AG09319 (cell line): ENCODE results near the gene PIP4K2B.

ENCODE experiments used
- DNase-seq: peaks from one replicate; pipeline ENCODE4 v3.0.0-alpha.2; 2010; ENCODE audit warnings: low read depth; ENCODE audit errors: extremely low read depth
- TF ChIP-seq, protein P1 (sequence below): IDR thresholded peaks from 2 replicates; pipeline ENCODE4 v1.5.1; 2011; ENCODE audit warnings: low read depth, mild to moderate bottlenecking, inconsistent platforms, low read length, moderate library complexity

Gene PIP4K2B

DNA sequence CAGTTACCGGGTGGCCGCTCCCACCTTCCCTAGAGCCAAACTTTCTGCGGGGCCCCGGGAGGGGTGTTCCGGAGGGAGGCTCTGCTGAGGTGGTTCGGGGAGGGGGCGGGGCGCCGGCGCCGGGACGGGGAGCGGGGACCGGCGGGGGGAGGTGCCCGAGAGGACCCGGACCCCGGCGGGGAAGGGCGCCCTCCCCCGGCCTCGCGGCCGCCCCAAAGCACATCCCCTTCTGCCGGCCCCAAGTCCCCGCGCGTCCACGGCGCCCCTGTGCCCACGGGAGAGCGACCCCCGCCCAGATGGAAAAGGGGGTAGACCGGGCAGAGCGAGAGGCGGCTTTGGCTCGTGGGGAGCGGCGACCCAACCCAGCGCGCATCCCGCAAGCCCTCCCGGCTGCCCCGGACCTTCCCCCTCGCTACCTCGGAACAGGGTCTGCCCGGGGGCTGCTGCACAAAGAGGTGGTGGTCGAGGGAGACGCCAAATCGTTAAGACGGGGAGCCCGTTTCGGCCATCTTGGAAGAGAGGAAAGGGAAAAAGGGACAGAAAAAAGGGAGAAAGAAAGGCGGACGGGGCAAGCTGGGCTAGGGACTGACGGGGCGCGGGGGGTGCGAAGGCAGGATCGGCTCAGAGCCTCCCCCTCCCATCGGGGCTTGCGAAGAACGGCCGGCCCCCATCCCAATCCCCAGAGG is 51.8 kb downstream of the PIP4K2B start:
- no peak for DNase-seq

DNA sequence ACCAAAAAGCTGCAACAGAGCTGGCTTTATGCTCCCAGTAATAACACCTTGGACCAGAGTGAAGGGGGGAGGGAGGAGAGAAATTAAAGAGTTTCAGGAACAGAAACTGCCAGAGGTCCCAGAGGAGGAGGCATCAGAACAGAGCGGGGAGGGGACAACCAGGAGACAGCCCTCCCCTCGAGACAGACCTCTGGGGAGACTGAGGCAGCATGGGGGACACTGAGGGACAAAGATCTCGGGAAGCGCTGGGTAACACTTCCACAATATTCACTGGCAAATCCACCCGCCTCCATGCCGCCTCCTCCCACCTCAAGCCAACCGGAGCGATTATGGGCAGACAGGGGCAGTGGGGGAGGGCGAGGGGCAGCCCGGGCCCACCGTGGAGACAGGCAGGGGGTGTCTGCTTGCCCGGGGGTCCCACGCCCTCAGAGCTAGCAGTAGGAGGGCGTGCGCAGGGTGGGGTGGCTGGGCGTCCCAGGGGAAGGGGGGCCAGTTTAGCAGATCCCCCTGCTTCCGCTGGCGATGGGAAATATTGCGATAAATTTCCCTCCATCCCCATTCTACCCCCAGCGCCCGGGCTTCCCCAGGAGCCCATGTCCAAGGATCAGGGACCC is 52.4 kb downstream of the PIP4K2B start:
- DNase-seq, result no peak
- TF ChIP-seq, protein P1, sequence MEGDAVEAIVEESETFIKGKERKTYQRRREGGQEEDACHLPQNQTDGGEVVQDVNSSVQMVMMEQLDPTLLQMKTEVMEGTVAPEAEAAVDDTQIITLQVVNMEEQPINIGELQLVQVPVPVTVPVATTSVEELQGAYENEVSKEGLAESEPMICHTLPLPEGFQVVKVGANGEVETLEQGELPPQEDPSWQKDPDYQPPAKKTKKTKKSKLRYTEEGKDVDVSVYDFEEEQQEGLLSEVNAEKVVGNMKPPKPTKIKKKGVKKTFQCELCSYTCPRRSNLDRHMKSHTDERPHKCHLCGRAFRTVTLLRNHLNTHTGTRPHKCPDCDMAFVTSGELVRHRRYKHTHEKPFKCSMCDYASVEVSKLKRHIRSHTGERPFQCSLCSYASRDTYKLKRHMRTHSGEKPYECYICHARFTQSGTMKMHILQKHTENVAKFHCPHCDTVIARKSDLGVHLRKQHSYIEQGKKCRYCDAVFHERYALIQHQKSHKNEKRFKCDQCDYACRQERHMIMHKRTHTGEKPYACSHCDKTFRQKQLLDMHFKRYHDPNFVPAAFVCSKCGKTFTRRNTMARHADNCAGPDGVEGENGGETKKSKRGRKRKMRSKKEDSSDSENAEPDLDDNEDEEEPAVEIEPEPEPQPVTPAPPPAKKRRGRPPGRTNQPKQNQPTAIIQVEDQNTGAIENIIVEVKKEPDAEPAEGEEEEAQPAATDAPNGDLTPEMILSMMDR, result no peak

More for the DNA sequence above, 51.8 kb downstream of the PIP4K2B start:
- TF ChIP-seq, protein P1, result no peak

DNA sequence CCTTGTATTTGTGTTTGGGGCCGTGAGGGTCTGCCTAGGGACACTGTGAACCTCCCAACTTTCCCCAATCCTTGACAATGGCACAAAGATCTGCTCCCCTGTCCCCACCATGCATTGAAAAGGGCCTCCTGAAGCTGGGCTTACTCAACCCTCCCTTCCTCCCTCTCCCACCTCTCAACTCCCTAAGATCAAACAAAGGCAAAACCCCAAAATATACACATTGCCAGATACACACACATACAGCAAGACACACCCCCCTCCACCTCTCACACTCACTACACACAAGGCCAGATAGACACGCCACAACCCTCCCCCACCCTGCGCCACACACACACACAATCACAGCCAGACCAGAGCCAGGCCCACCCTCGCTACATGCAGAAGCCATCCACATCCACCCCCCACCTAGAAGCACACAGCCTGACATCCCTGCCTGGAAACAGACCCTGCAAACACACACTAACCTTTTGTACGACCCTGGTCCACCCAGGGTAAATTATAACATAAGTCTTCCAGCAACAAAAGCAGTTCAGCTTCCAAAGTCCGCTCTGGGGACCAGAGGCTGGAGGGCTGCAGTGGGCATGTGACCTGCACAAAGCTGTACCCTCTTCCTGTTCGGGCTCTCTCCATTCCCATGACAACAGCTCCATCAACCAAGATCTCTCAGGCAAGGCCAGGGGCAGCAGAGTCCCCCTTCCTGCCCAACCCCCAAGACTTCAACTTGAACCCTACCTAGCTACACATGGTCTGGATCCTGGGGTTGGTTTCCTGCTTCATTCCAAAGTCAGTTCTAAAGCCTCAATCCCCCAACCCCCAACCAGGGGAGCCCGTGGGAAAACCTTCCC is 53.1 kb downstream of the PIP4K2B start:
- TF ChIP-seq, protein P1, result no peak
- no peak for DNase-seq

DNA sequence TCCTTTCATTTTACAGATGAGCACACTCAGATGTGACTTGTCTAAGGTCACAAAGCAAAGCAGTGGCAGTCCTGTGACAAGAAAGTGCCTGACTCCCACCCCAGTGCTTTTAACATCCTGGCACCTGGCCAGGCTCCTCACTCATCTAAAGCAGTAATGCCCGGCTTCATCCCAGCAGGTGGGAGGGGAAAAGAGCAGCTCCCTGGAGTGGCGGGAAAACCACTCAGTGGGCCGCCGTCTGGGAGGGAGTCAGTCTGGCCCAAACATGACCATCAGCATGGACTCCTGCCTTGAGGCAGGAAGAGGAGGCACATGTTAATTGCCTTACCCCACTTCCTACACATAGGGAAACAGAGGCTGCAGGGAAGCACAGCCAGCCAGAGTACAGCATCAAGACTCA is 53.8 kb downstream of the PIP4K2B start:
- DNase-seq, result no peak
- TF ChIP-seq, protein P1, result no peak

DNA sequence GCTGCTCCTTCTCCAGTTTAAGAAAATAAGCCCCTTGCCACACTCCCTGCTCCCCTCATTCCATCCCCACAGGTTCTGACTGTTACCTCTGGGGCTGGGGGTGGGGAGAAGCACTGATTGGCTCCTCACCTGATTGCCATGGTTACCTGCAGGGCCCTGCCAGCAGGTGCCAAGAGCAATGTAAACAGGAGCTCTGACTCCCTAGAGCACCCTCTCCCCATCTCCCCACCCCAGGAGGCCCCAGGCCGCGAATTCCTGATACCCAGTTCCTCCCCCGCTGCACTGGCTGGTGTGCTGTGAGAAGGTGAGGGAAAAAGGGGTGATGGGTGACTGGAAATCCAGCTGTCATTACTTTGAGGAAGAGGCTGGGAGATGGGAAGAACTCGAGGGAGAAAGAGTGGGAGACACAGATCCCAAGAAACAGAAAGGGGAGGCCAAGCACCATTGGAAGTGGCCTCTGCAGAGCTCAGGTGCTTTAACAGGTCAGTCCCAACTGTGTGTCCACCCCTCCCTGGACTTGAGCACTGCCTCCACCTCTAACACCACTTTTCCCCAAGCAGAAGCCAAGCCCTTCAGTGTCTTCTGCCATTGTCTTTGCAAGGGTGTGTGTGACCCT is 55.7 kb downstream of the PIP4K2B start:
- TF ChIP-seq, protein P1, result no peak
- no peak for DNase-seq

DNA sequence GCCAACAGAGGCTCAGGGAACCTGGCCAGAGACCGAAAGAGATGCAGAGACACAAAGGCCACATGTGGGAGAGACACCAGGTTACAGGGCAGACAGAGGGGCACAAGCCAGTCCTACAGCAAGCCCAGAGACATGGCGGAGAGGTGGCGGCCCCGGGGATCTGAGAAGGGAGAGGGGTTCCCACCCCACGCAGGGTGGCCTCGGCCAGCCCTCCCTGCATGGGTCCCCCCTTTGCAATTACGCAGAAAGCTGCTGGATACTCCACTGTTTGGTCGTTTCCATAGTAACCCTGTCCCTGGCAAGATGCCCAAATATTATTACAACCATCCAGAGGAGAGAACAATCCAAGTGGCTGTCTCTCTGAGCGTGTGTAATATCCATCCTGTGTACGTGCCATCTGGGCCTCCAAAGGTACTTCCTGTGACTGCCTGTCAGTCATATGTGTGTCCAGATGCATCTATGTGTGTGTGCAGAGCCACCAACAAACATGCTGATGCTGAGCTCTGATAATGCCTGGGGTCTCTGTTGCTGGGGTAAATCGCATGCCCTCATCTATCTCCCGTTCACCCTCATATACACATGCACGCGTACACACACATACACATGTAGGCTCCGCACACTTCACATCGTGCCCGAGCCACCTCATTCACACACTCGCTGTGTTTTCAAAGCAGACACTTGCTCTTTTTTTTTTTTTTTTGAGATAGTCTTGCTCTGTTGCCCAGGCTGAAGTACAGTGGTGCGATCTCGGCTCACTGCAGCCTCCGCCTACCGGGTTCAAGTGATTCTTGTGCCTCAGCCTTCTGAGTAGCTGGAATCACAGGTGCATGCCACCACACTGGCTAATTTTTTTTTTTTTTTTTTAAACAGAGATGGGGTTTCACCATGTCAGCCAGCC is 56.7 kb downstream of the PIP4K2B start:
- TF ChIP-seq, protein P1, result no peak
- peak; percentile 70 for DNase-seq
